Measurements from ENCODE around the gene CLDND1. TPM values are rescaled to one million over a fixed set of nuclear protein-coding genes. Genes with fewer than 3 reads are reported as not detected.

CLDND1 gene
- total and polyA plus RNA-seq, 2 experiments from 2014 or later = 70.1 to 89.2 TPM

DNA sequence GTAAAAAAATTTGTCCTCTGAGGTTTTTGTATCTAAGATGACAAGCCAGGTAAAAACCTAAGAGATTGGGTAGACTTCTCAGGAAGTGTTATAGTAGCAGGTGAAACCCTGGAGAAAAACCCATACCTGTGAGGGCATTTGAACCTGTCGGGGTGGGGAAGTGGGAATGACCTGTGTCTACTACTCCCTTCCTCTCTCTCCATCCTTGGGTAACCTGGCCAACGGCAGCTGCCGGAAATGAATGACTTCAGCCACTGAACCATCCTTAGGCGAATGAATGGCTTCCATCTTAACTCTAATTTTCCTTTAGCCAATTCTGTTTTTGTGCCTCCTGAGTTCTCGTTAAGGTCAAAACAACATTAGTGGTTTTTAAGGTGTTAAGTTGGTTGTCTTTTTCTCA, 25.8 kb upstream of the CLDND1 start:
- Histone ChIP-seq H3K27me3 (no peaks in the 10 kb centered on the region), H3K36me3 (replicated peaks; ENCODE audit: insufficient read depth, low read depth) (no peaks in the 10 kb centered on the region), H3K79me2 (no peaks in the 10 kb centered on the region), H4K20me1 (ENCODE audit: insufficient read depth, poor library complexity, severe bottlenecking) (no peaks in the 10 kb centered on the region), H2AFZ (no peak overlapping the region), H3K4me3 (no peak overlapping the region), H3K4me1 (ENCODE audit: insufficient read depth) (peaks cover 6% of the 10 kb centered on the region), H3K9me2 (replicated peaks; ENCODE audit: insufficient read depth) (no peaks in the 10 kb centered on the region), H3K4me2 (no peak overlapping the region), H3K27ac (no peak overlapping the region), H3K9me3 (ENCODE audit: low read depth) (no peaks in the 10 kb centered on the region)
- WGBS (ENCODE audit: low lambda C conversion rate, missing lambda C conversion rate) = 78% methylated on average over 5 of the region's 5 CpGs
- TF ChIP-seq, protein P1, sequence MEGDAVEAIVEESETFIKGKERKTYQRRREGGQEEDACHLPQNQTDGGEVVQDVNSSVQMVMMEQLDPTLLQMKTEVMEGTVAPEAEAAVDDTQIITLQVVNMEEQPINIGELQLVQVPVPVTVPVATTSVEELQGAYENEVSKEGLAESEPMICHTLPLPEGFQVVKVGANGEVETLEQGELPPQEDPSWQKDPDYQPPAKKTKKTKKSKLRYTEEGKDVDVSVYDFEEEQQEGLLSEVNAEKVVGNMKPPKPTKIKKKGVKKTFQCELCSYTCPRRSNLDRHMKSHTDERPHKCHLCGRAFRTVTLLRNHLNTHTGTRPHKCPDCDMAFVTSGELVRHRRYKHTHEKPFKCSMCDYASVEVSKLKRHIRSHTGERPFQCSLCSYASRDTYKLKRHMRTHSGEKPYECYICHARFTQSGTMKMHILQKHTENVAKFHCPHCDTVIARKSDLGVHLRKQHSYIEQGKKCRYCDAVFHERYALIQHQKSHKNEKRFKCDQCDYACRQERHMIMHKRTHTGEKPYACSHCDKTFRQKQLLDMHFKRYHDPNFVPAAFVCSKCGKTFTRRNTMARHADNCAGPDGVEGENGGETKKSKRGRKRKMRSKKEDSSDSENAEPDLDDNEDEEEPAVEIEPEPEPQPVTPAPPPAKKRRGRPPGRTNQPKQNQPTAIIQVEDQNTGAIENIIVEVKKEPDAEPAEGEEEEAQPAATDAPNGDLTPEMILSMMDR (IDR thresholded peaks at IDR 0.05; ENCODE audit: poor library complexity) = no peak
- TF ChIP-seq EZH2phosphoT487 (IDR thresholded peaks at IDR 0.05; ENCODE audit: low read depth, severe bottlenecking, unreplicated experiment) (no peak), EZH2 (IDR thresholded peaks at IDR 0.05; ENCODE audit: borderline replicate concordance) (no peak)
- DNase-seq (ENCODE audit: low spot score) = no peak

DNA sequence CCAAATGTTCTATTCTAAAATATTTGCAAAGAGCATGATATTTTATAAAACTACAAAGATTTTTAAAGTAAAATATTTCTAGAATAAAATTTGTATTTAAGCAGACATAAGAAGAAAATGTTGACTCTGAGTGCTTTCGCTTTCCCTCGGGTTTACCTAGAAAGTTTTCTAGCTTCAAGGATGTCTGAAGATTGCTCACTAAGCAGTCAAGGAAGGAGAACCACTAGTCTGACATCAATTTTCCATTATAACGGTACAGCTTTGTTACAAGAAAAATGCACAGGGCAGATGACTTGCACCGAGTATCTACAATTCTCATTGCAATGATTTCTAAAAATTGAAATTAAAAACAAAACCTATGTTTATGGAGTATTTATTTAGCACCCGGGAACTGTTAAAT, 23.2 kb upstream of the CLDND1 start:
- Histone ChIP-seq H3K4me2 (no peak overlapping the region), H3K79me2 (no peaks in the 10 kb centered on the region), H3K9me3 (ENCODE audit: low read depth) (no peaks in the 10 kb centered on the region), H3K4me3 (no peak overlapping the region), H3K9me2 (replicated peaks; ENCODE audit: insufficient read depth) (no peaks in the 10 kb centered on the region), H3K36me3 (replicated peaks; ENCODE audit: insufficient read depth, low read depth) (no peaks in the 10 kb centered on the region), H3K4me1 (ENCODE audit: insufficient read depth) (no peaks in the 10 kb centered on the region), H3K27me3 (no peaks in the 10 kb centered on the region), H2AFZ (no peak overlapping the region), H3K27ac (no peak overlapping the region), H4K20me1 (ENCODE audit: insufficient read depth, poor library complexity, severe bottlenecking) (no peaks in the 10 kb centered on the region)
- DNase-seq (ENCODE audit: low spot score) = no peak
- no peak for TF ChIP-seq EZH2 (IDR thresholded peaks at IDR 0.05; ENCODE audit: borderline replicate concordance)
- TF ChIP-seq, protein P1 (IDR thresholded peaks at IDR 0.05; ENCODE audit: poor library complexity) = no peak
- TF ChIP-seq EZH2phosphoT487 (IDR thresholded peaks at IDR 0.05; ENCODE audit: low read depth, severe bottlenecking, unreplicated experiment) = no peak
- WGBS (ENCODE audit: low lambda C conversion rate, missing lambda C conversion rate) = 91% methylated on average over 5 of the region's 5 CpGs

DNA sequence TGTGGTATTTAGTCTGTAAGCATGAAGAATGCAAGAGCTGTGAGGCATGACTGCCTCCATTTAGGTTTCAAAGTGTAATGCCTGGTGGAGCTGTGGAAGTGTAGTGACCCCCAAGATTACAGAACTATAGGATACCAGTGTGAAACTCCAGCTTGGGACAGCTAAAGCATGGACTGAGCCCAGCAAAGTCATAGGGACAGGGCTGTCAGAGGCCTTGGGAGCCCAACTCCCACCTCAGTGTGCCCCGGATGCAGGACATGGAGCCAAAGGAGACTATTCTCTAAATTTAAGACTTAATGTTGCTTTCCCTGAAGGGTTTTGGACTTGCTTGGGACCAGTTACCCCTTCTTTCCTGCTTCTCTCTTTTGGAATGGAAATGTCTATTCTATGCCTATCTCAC, 19.9 kb upstream of the CLDND1 start:
- DNase-seq (ENCODE audit: low spot score) = no peak
- TF ChIP-seq EZH2phosphoT487 (IDR thresholded peaks at IDR 0.05; ENCODE audit: low read depth, severe bottlenecking, unreplicated experiment) (no peak), EZH2 (IDR thresholded peaks at IDR 0.05; ENCODE audit: borderline replicate concordance) (no peak)
- TF ChIP-seq, protein P1 (IDR thresholded peaks at IDR 0.05; ENCODE audit: poor library complexity) = no peak
- H3K4me2 ChIP-seq = no peak overlapping the region
- H4K20me1 ChIP-seq (ENCODE audit: insufficient read depth, poor library complexity, severe bottlenecking) = no peaks in the 10 kb centered on the region
- no peaks in the 10 kb centered on the region for H3K9me3 ChIP-seq (ENCODE audit: low read depth)
- no peak overlapping the region for H2AFZ ChIP-seq
- H3K79me2 ChIP-seq = no peaks in the 10 kb centered on the region
- no peak overlapping the region for H3K4me3 ChIP-seq
- H3K4me1 ChIP-seq (ENCODE audit: insufficient read depth) = no peaks in the 10 kb centered on the region
- no peaks in the 10 kb centered on the region for H3K27me3 ChIP-seq
- no peaks in the 10 kb centered on the region for H3K36me3 ChIP-seq (replicated peaks; ENCODE audit: insufficient read depth, low read depth)
- no peaks in the 10 kb centered on the region for H3K9me2 ChIP-seq (replicated peaks; ENCODE audit: insufficient read depth)
- H3K27ac ChIP-seq = no peak overlapping the region
- 91% methylated on average over 1 of the region's 1 CpG for WGBS (ENCODE audit: low lambda C conversion rate, missing lambda C conversion rate)

DNA sequence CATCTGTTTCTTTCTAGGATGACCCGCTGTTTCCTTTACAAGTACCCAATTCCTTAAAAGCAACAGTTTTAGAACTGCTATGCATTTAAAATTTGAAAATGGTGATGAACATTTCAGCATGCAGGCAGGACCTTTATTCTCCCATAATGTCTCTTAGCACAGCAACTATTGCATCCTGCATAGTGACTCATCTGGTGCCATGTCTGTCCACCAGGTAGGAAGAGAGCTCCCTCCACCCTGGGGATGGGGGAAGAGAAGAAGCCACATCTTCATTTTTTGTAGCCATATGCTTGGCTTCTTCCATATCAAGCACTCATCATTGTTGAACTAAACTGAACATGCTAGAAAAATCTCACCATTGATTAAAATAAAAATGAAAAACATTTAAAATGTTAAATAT, 19.0 kb upstream of the CLDND1 start:
- Histone ChIP-seq H4K20me1 (ENCODE audit: insufficient read depth, poor library complexity, severe bottlenecking) (no peaks in the 10 kb centered on the region), H2AFZ (no peak overlapping the region), H3K9me3 (ENCODE audit: low read depth) (no peaks in the 10 kb centered on the region), H3K4me2 (no peak overlapping the region), H3K27me3 (no peaks in the 10 kb centered on the region), H3K4me3 (no peak overlapping the region), H3K36me3 (replicated peaks; ENCODE audit: insufficient read depth, low read depth) (no peaks in the 10 kb centered on the region), H3K4me1 (ENCODE audit: insufficient read depth) (no peaks in the 10 kb centered on the region), H3K27ac (no peak overlapping the region), H3K79me2 (no peaks in the 10 kb centered on the region), H3K9me2 (replicated peaks; ENCODE audit: insufficient read depth) (no peaks in the 10 kb centered on the region)
- TF ChIP-seq, protein P1 (IDR thresholded peaks at IDR 0.05; ENCODE audit: poor library complexity) = no peak
- TF ChIP-seq EZH2 (IDR thresholded peaks at IDR 0.05; ENCODE audit: borderline replicate concordance) (no peak), EZH2phosphoT487 (IDR thresholded peaks at IDR 0.05; ENCODE audit: low read depth, severe bottlenecking, unreplicated experiment) (no peak)
- WGBS (ENCODE audit: low lambda C conversion rate, missing lambda C conversion rate) = 88% methylated on average over 1 of the region's 1 CpG
- no peak for DNase-seq (ENCODE audit: low spot score)

Data from hepatocyte (in vitro differentiated cells).